DMS114 treated with DMSO at 0.1 percent for 48 hours (cell line): ENCODE results near the gene ESYT2.

Experiments
- DNase-seq: peaks from one replicate; lab custom pipeline; 2025; ENCODE audit not compliant: unreplicated experiment; lab: John Stamatoyannopoulos, UW

ESYT2 gene

DNA sequence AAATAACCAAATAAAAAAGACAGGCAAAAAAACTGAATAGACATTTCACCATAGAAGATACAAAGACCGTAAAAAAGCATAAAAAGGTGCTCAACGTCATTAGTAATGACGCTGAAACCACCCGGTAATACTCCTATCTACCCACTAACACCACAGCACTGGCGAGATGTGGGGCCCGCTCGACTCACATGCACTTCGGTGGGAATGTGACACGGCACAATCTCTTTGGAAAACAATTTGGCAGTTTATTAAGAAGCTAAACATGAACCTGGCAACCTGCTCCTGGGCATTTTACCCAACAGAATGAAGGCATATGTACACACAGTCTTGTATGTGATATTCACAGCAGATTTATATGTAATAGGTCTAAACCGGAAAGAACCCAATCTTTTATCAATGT, 81.9 kb downstream of the ESYT2 start:
- DNase-seq, result no peak

DNA sequence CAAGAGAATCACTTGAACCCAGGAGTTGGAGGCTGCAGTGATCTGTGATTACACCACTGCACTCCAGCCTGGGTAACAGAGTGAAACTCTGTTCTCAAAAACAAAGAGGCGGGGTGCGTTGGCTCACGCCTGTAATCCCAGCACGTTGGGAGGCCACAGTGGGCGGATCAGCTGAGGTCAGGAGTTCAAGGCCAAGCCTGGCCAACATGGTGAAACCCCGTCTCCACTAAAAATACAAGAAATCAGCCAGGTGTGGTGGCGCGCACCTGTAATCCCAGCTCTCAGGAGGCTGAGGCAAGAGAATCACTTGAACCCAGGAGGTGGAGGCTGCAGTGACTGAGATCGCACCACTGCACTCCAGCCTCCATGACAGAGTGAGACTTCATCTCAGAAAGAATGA, 82.4 kb downstream of the ESYT2 start:
- DNase-seq, result no peak

DNA sequence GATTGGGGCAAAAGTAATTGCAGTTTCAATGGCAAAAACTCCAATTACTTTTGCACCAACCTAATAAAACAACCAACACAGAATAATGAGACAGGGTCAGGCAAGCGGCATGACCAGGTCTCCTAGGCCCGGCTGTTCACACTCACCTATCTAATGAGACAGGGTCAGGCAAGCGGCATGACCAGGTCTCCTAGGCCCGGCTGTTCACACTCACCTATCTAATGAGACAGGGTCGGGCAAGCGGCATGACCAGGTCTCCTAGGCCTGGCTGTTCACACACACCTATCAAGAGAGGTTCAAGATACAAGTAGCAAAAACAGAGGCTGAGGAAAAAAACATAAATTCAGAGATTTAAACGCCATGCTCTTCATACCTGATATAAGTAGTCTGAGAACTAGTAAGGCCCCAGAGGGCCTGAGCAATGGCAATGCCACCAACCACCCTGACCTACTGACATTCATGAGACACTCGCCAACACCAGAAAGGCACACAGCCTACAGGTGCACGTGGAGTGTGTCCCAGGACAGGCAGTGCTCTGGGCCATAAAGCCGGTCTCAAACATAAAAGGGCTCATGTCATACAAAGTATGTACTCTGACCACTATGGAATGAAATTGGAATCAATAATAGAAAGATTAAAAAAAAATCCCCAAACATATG, 84.1 kb downstream of the ESYT2 start:
- no peak for DNase-seq

DNA sequence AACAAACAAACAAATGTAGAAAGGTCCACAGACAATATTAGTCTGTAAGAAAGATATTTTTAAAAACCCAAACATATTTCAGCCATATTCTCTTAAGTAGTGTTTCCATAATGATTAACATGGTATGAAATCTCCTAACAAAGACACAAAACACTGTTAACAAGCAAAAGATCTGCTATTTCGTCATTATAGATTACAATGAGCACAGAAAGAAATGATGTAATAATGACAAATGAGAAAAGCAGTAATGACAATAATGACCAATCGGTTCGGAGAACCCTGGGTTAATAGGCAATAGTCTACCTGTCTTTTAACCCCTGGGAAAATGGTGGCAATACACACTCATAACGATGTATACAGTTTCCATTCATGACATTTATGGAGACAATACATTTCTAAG, 85.2 kb downstream of the ESYT2 start:
- no peak for DNase-seq

DNA sequence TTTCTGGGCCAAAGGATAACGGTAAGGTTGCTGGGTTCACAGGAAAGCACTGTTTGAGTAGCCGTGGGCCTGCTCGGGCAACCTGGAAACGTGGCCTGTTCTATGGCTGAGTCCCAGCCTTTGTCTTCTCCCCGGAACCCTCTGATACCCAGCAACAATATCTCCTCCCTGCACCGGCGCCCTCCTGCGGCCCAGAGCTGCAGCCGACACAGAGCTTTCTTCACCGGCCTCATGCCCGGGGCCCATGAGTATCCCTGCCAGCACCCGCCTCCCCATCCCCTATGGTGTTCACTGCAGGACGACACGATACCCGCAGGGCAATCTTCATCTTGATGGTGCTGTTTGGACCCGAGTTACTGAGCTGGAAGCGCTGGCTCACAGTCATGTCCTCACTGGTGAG, 86.1 kb downstream of the ESYT2 start:
- DNase-seq, result no peak

DNA sequence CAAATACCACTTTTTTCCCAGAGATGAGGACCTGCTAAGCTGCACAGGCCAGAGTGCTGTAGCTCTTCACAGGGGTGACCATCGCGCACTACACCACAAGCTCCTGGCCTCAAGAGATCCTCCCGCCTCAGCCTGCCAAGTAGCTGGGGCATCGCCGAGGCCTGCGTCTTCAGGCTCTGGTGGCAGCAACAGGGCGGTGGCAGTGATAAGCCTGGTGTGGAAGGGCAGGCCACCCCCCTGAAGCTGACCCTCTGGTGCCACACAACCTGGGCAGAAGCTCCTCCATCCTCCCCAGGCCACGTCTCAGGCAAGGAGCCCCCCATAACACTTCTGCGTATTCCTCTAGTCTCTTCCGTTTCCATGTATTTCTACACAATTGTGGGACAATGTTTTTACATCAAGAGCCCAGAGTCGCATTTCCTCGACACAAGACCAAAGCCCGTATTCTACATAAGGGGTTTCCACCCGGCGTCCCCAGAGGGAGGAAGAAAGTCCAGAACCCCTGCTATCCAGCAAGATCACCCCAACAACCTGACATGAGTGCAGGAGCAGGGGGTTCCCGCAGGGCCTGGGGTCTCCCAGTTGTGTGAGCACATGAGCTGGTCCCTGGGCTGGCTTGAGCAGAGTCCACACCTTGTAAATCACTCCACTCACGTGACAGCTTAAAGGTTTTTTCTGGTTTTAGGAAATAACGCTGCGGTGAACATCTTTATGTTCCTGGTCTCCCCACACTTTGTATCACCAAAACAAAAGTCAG, 87.1 kb downstream of the ESYT2 start:
- no peak for DNase-seq

DNA sequence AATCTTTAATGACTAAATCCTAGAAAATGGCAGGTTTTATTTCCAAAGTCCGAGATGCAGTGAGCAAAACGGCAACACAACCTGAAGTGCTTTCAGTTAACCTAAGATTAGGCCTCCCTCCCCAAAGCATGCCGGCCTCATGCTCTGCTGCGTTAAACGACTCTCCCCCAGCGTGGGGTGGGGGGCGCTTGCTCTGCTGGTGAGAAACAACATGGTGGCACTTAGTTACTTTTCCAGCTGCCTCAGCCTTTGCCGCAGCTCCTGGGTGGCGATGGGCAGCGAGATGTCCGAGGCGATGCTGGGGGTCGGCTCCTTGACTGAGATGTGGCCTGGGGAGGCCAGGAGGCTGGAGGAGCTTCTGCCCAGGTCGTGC, 88.0 kb downstream of the ESYT2 start:
- DNase-seq, result no peak

DNA sequence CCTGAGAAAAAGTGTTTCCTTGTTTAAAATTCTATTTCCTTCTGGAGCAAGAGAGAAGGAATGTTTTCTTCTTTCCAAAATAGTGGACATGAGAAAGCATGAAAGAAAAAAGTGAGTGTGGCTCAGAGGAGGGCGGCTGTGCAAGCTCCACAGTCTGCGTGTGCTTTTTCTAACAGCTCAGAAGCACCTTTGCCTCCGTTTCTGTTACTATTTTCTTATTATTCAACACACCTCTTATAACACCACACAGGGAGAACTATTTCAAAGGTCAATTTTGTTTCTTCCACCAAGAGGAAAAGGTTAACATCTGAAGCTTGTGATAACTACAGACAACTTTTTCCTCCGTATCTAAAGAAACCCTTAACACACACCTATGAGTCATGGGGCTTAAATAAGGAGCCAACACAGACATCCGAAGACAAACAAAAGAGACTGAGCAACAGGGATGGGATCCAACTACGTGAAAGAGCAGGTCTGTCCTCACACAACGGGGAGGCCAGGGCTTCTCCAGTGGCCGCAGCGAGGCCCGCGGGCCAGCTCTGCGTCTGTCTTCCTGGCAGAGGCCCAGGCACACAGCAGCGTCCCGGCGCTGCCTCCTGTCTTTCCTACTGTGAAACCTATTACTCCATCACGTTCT, 88.5 kb downstream of the ESYT2 start:
- DNase-seq, result no peak

DNA sequence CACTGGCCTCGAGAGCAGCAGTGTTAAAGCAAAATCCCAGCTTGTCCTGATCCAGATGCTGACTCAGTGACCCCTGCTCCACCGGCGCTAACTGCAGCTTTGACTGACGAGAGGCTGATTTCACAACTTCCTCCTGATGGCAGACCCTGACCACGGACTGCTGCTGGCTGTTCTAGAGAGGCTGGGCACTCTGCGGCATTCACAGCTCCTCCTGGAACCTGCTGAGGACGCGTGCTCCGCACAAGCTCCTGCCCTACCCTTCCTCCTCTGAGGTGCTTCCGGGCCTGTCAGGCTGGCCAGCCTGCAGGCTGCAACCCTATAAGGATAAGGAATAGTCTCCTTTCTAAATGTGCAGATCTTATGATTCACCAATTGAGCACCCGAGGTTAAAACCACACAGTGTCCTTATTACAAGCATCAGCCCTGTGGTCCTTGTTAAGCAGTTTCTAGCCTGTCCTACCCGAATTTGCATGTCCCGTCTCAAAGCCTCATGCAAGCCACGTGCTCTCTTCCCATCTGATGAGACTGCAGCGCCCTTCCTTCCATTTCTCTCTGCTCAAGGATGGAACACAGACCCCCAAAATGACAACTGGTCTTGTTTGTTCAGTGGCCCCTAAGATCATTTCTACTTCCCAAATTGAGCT, 89.2 kb downstream of the ESYT2 start:
- no peak for DNase-seq

DNA sequence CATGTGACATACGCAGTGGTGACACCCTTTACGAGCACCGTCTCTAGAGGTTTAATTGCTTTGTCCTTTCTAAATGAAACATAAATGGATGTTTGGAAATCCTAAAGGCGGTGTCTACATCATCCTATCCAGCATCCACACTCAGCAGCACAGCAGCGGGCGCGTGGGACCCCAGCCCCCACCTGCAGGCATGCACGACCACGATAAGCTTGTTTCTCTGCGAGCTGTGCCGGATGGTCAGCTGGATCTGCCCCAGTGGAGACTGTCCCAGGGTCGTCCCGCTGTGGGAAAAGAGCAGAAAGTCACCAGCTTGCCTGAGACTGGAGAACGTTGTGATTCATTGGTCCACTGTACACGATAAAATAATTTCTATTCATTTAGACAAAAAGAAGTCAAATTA, 90.5 kb downstream of the ESYT2 start:
- no peak for DNase-seq

DNA sequence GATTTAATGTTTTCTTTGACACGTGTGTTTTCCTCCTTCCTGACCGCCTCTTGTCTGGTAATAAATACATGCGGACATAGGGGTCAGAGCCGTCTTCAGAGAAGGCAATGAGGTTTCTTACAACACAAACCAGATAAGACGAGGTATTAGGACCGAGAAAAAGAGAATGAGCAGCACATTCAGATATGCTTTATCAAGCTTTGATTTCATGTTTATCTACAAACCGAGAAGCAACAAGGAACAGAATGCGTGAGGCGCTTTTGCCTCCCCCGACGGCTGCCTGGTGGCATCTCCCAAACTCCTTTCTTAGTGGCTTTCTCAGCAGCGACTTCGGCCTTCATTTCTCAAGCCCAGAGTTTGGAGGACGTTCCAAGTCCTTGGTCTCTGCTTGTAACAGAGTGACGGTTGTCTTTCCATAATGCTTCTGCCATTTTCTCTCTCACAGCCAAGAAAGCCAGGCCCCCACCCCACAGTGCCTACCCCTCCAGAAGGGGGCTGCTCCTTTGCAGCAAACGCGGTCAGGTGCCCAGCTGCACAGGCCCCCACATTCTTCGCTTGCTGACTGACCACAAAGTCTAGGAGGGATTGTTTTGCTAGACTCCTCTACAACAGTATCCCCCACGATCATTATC, 92.1 kb downstream of the ESYT2 start:
- DNase-seq, result no peak

DNA sequence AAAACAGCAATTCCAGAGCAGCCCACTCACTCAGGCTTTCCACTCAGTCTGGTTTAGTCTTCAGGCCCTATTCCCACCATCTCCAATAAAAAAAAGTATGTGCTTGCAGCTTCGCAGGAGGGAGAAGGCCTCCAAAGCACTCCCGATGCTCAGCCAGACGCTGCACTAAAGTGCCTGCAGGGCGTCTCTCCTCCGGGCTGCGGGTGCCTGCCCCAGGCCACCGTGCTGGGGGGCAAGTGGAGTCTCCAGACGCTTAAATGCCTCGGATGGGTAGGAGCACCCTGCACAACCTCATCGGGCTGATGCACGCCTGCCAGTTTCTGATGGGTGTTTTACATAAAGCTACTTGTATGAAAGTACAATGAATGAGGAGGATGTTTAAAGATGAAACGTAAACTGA, 93.4 kb downstream of the ESYT2 start:
- no peak for DNase-seq

DNA sequence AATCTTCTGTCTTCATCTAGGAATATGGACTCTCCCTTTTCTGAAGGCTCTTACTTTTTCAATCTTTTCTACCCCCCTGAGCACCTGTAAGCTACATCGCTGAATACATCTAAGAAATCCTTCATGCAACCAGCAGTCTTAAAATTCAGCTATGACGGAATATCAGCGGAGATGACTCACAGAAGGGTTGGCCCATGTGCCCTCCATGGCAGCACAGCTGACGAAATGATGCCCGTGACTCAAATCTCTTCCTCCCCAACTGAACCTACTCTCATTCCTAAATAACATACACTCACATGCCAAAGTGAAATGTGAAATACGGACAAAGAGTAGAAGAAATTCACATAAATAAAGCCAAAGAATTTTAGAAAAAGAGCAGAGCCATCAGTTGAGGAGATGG, 94.4 kb downstream of the ESYT2 start:
- DNase-seq, result no peak

DNA sequence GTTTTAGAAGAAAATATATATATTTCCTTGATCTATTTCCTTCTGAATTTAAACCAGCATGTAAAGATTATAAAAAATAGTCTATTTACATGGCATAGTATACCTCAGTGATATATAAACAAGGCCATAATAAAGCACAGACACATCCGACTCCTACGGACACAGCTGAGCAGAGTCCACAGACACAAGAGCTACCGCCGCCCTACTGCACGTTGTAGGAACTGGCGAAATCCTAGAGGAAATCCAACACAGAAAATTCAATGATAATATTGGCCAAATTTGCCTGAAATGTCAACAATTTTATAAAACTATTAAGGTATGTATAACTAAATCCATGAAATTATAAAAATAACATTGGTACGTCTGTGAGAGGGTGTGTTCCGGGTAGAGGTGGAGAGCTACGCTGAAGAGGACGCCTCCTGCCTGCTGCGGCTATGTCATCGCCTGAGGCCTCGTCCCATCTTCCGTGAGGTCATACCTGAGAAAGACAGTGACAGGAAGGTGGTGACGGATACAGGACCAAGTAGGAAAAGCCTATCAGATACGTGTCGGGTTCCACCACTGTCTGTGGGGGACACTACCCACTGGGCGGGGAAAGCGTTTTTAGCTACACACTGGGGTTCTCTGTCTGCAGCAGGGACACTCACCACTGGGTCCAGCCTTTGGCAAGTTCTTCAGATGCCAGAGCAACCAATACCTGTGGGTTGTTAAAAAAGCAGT, 95.4 kb downstream of the ESYT2 start:
- DNase-seq, result no peak

DNA sequence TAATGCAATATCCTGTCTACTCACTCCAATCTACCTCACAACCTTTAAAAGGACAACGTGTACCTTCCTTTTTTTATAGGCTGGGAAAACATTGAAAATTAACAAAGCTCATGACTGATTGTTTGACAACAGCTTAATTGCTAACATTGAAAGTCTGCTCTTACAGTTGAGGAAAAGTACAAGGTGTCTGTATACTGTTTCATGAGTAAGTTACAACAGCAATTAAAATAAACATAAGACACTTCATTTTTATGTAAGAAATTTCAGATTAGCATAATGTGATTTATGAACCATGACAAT, 96.1 kb downstream of the ESYT2 start:
- no peak for DNase-seq

DNA sequence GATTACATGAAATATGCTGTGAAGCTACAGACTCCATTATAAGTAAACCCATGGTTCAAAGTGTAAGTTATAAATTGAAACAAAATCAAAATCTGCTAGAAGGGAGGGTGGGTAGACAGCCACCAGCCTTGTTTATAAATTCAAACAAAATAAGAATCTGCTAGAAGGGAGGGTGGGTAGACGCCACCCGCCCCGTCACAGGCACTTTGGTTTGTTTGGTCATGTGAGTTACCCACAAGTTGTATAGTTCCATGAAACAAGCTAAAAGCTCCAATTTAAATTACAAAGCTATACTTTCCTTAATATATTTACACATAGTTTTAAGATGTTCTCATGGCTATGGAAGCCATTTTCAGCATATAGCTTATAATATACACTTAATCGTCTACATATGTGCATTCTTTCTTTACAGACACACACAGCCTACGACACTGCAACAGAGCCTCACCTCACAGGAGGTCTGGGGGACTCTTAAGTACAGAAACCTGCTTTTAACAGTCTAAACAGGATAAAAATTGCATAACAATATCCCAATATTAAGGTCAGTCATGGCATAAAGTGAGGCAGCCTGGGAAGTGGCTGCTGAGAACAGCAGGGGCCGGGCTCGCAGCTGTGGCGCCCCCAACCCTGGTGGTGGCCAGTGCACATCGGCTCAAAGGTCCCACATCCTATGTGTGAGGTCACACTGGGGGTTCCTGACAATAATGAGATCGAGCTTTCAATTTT, 96.7 kb downstream of the ESYT2 start:
- DNase-seq, result no peak

DNA sequence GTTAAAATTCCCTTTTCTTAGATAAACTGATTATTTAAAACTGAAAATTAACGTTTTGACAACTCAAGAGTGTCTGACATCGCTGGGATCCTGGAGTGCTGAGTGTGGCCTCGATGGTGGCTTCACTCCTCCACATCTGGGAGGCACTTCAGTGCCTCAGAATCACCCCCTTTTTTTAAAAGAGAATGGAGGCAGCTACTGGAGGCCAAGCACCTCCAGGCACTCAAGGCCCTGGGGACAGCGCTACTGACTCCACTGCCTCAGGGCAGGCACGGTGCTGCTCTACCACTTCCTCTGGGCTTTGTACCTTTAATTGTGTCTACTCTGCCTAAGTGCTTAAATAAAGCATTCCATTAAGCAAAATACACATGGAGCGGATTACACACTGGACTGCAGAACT, 97.5 kb downstream of the ESYT2 start:
- no peak for DNase-seq

DNA sequence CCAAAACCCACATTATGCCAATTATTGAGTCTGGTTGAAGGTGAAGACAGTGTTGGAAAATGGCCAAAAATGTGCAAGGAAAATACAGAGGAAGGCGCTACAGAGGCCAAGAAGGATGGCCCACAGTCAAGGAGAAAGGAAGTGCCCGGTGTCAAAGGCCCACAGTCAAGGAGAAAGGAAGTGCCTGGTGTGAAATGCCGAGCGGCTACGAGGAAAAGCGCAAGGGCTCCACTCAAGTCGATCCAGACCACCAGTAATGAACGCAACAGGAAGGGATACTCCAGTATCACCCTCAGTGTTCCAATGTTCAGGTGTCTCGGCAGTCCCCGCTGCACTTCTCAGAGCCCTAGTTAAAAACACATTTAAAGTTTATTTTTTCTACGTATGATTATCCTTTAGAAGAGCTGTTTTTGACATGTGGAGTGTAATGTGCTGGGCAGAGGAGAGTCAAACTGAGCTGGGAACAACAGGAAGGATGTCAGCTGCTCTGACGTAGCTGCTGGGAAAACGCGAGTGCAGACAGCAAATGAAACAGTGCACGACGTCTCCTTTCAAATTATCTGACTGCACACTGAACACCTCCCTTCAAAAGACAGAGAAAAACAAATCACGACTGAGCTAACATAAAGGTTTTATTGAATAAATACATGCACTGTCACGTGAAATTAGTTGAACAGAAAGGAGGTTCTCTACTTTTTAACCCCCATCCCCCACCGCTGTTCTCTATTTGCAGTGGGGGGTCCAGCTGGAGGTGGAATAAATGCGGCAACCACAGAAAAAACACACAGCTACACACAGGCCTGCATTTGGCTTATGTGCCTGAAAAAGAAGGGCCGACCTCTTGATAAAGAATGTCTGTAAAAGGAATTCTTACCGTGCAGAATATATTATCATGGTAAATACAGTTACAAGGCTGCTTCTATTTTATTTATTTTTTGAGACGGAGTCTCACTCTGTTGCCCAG, 98.6 kb downstream of the ESYT2 start:
- DNase-seq, result no peak

DNA sequence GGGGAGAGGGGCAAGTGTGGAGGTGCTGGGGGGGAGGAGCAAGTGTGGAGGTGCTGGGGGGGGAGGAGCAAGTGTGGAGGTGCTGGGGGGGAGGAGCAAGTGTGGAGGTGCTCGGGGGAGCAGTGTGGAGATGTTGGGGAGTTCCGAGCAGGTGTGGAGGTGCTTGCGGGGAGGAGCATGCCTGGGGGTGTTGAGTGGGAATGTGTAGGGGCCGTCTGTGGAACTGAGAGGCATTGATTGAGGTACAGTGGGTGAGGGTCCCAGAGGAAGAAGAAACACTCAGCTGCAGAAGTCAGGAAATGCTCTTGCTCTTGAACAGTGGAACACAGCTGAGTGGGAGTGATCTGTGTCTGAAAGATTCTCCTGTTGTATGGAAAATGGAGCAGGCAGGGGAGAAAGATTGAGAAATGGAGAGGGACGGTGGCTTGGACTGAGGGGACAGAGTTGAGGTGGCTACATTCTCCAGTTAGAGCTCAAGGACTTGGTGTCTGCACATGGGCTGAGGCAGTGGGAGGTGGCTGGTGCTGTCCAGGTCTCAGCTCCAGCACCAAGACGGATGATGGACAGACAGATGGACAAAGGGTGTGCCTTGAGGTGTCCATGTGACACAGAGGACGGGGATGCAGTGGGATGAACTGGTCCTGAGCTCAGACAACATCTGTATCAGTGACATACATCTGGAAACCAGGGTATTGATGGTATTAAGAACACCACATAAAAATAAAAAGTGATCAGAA, 99.5 kb downstream of the ESYT2 start:
- no peak for DNase-seq
